ENCODE results near the gene NUDT7.

The NUDT7 gene

DNA sequence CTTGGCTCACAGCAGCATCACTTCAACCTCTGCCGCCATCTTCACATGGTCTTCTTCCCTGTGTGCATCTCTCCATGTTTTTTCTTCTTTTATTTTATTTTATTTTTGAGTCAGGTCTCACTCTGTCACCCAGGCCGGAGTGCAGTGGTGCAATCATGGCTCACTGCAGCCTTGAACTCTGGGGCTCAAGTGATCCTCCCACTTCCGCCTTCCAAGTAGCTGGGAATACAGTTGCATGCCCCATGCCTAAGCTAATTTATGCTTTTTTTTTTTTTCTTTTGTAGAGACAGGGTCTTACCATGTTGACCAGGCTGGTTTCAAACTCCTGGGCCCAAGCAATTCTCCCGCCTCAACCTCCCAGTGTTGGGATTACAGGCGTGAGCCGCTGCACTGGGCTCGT is 1.9 kb downstream of the NUDT7 start:
- no peak for DNase-seq (ENCODE audit: low read depth in 2 of 2)

DNA sequence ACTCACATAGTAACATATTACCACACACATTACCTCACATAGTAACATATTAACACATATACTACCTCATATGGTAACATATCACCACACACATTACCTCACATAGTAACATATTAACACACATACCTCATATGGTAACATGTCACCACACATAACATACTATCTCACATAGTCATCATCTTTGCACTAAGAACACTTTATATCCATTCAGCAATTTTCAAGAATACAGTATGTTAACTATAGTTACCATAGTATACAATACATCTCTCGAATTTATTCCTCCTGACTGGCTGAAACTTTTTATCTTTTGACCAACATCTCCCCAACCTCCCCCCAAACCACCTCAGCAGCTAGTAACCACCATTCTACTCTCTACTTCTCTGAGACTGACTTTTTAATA is 7.6 kb downstream of the NUDT7 start:
- no peak for DNase-seq (ENCODE audit: low read depth in 2 of 2)

DNA sequence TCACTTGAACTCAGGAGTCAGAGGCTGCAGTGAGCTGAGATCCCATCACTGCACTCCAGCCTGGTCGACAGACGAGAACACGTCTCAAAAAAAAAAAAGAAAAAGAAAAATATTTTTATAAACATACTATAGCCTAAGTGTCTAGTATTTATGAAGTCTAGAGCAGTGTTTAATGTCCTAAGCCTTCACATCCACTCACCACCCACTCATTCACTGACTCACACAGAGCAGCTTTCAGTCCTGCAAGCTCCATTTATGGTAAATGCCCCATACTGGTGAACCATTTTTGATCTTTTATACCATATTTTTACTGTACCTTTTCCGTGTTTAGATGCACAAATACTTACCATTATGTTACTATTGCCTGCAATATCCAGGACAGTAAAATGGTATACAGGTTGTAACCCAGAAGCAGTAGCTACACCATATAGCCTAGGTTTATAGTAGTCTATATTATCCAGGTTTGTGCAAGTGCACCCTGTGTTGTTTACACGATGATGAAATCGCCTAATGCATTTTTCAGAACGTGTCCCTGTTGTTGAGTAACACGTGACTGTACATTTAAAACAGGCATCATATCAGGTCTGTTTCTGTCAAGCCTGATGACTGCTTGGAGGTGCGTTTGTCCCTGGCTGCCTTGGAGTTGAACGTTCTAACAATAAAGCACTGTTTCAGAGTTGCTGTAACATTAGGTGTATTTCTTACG is 10.1 kb downstream of the NUDT7 start:
- no peak for DNase-seq (ENCODE audit: low read depth in 2 of 2)

DNA sequence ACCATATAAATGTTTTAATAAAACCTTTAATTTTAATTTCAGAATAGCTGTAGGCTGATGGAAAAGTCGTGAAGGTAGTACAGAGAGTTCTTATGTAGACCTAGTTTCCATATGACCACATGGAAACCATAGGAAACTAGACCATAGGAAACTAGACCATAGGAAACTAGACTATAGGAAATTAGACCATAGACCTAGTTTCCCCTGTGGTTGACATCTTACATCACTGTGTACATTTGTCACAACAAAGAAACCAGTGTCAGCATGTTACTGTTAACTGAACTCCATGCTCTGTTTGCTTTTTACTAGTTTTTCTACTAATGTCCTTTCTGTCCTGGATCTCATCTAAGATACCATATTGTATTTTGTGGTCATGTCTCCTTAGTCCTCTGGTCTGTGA is 14.6 kb downstream of the NUDT7 start:
- no peak for DNase-seq (ENCODE audit: low read depth in 2 of 2)

DNA sequence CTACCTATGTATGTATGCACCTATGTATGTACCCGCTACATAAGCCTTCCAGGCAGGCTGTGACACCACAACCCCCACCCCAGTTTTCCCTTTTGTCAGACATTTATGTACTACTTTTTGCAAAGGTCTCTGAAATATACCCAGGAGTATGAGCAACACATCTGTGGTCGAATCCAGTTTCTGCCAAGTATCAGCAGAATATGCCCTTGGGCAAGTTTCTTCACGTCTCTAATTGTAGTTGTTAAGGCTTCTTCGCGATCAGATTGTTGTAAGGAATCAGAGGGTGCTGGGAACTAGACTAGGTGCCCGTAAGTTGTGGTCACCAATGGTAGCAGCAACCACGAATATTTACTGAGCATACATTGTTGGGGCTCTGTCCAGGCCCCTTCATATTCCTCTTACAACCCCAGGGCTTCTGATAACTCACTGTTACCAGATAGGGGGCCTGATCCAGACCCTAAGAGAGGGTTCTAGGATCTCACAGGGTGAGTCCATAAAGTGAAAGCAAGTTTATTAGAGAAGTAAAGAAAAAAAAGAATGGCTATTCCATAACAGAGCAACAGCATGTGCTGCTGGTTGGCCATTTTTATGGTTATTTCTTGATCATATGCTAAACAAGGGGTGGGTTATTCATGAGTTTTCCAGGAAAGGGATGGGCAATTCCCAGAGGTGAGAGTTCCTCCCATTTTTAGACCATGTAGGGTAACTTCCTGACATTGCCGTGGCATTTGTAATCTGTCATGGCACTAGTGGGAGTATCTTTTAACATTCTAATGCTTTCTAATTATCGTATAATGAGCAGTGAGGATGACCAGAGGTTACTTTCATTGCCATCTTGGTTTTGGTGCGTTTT is 16.6 kb downstream of the NUDT7 start:
- no peak for DNase-seq (ENCODE audit: low read depth in 2 of 2)

DNA sequence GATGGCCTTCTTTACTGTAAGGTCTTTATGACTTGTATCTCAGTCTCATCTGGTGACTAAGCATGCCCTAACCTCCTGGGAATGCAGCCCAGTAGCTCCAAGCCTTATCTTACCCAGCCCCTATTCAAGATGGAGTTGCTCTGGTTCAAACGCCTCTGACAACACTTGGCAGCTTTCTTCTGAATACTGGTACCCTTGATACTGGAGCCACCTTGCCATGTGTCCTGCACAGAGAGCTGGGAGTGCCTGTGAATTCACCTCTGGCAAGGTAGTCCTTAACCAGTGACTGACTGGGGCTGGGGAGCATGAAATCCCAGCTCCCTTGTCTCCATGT is 17.2 kb downstream of the NUDT7 start:
- DNase-seq (ENCODE audit: low read depth in 2 of 2) = no peak

DNA sequence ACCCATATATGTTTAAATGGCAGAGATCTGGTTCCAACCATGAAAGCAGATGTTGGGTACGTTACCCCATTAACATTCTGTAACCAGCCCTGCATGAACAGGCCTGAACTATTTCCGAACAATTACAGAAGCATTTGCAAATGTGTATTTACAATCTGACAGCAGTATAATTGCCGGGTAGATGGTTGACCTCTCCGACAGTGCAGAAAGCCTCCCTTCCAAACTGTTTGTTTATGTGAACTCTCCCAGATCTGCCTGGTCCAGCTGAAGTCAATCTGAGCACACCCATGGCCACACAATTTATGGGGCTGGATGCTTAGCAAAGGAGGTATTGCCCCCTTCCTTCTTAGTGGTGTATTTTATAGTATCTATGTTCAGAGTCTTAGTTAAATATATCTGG is 21.8 kb downstream of the NUDT7 start:
- no peak for DNase-seq (ENCODE audit: low read depth in 2 of 2)

DNA sequence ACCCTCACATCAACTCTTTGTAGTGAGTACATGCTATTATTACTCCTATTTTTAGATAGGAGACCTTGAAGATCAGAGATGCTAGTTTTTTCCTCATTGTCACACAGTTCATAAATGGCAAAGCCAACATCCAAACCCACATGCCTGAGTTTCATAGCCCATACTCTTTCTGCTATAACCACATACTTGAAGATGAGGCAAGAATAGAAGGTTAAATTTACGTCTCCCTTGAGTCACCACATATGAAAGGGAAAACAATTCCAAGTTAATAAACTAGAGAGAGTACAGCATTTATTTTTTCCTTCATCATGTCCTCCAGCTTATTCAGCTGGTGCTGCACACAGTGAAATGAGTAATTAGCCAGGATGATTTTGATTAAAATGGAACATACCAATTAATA is 23.7 kb downstream of the NUDT7 start:
- no peak for DNase-seq (ENCODE audit: low read depth in 2 of 2)

DNA sequence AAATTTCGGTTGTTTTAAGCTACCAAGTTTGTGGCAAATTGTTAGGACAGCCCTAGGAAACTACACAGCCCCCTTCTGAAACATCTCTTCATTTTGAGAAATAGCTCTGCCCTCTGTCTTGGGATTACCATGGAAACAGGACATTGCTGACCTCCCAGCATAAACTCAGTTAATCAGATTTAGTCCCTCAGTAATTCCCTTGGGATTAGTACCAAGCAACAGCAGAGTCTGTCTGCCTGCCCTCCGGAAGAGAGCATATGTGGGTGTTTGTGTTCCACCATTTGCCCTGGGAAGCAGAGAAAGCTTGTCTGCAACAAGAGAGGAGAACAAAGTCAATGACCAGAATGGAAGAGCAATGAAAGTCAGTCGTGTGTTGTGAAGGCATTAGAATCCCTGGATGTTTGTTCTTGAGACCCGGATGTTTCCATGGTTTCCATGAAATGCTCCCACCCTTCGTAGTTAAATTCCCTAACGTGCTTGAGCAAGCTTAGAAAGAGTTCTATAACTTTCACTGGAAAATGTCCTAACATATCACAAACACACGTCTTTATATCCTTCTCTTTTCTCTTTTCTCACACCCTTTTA is 26.2 kb downstream of the NUDT7 start:
- no peak for DNase-seq (ENCODE audit: low read depth in 2 of 2)

DNA sequence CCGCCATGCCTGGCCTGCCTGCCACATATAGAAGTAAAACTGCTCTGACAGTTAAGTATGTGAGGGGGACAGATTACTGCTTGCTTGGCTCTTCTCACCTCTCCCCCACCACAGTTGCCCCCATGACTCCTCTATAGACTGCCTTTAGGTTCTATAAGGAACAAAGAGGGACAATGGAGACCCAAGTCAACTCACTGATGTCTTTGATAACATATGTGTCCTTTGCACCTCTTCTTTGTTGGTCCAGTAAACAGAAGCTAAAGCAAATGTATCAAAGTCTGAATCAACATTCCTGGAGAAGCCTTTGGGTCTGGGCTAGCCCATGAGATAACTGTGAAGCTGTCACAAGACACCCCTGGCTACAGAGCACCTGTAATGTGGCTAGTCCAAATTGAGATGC is 27.1 kb downstream of the NUDT7 start:
- no peak for DNase-seq (ENCODE audit: low read depth in 2 of 2)

DNA sequence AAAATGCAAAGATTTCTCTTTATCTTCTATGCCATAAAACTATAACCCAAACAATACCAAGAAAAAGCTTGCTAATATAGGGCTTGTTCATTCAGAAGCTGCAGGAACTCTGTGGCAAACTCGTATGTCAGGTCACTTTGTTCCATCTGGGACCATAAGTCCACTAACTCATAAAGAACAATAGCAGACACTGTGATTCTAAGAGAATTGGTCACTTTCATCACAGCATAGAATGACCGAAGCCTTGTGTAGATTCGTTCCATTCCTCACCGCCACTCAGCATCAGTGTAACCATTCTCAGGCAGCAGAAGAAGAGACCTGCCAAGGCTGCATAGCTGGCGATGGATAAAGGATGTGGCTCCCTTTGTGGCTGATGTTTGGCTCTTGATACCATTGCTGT is 35.7 kb downstream of the NUDT7 start:
- no peak for DNase-seq (ENCODE audit: low read depth in 2 of 2)

DNA sequence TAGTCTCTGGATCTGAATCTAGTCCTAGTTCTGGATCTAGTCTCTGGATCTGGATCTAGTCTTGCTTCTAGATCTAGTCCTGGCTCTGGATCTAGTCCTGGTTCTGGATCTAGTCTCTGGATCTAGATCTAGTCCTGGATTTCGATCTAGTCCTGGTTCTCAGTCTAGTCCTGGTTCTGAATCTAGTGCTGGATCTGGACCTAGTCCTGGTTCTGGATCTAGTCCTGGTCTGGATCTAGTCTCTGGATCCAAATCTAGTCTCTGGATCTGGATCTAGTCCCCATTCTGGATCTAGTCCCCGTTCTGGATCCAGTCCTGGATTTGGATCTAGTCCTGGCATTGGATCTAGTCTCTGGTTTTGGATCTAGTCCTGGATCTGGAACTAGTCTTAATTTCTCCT is 36.2 kb downstream of the NUDT7 start:
- no peak for DNase-seq (ENCODE audit: low read depth in 2 of 2)

DNA sequence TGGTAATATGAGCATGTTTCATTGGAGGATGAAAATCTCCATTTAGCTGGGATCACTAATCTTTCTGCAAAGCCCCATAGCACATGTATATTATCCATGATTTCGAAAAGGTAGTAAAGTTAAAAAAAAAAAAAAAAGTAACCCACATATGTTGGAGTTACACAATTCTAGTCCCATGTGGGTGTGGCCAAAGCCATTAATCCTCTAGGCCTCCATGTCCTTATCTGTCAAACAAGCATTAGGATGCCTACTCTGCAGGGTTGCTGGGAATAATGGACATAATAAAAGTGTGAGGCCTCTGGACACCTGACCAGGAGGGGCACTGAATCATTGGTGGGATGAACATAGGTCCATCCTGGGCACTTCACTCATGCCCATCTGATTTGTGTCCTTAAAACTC is 36.9 kb downstream of the NUDT7 start:
- no peak for DNase-seq (ENCODE audit: low read depth in 2 of 2)

DNA sequence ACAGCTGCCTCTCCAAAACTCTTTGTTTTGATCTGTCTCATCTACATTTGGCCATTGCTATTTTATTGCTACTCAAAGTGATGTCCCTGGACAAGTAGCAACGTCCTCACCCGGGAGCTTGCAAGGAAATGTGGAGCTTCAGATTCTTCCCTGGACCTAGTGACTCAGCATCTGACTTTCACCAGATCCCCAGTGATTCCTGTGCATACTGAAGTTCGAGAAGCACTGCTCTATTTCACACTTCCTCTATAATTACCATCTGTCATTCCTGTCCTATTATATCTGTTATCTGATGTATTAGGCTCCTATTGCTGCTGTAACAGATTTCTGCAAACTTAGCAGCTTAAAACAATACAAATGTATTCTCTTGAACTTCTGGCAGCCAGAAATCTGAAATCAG is 37.5 kb downstream of the NUDT7 start:
- no peak for DNase-seq (ENCODE audit: low read depth in 2 of 2)

DNA sequence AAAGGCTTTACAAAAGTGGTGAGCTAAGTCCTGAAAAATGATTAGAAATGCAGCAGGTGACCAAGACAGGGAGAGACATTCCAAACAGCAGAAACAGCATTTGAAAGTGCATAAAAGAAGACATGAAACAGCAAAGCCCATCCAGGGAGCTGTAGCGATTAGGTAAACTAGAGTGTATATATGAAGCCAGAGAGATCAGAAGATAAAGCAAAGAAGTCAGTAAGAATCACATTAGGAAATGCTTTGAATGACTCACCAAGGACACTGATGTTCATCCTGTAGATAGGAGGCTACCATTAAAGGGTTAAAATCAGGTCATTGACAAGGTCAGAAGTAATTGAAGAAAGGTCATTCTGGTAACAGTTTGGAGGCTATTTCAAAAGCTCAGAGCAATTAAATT is 38.5 kb downstream of the NUDT7 start:
- no peak for DNase-seq (ENCODE audit: low read depth in 2 of 2)

DNA sequence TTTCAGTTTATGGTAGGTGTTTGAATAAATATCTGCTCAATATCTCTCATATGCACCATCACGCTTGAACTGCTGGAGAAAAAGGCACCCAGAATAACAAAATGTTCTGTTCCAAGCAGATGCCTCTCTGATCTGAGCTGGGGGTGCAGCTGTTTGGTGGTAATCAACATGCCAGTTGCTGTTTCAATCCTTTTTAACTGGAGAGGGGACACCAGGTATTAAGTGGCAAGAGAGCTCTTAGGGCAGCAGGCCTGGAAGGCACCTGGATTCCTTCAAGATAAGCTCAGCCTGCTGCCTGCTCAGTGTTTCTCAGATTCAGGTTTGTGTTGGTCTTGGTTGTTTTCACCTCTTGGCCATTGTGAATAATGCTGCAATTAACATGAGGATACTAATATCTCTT is 38.9 kb downstream of the NUDT7 start:
- no peak for DNase-seq (ENCODE audit: low read depth in 2 of 2)

DNA sequence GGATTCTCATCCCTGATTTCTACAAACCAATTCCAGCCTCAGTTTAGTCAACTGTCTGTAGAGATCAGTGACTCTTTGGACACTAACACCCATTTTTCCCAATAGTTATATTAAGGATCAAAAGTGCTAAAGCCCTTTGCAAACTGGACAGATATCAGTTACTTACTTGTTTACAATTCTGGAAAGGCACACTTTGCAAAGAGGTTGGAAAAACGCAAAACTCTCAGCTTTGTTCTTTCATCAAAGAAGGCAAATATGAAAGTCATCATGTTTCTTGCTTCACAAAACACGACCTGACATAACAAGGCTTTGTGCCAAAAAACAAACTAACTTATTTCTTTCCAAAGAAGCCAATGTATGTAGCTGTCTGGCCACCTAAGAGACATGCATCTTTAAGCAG is 39.9 kb downstream of the NUDT7 start:
- DNase-seq (ENCODE audit: low read depth in 2 of 2) = no peak

DNA sequence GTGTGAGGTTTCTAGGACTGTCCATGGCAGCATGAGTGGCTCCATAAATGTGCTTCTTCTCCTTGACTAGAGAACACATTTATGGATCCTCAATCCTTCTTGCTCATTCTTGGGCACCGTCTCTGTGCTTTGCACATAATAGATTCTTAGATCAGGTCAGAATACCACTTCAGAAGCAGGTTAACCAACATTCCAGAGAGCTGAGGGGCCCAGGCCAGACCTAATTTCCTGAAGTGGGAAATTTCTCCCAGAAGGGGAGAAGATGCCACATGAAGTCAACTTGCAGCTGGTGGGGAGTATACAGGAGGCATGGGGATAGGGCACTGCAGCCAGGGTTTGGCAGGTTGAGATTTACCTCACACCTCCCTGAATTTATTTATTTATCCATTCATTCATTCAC is 41.7 kb downstream of the NUDT7 start:
- DNase-seq (ENCODE audit: low read depth in 2 of 2) = no peak

DNA sequence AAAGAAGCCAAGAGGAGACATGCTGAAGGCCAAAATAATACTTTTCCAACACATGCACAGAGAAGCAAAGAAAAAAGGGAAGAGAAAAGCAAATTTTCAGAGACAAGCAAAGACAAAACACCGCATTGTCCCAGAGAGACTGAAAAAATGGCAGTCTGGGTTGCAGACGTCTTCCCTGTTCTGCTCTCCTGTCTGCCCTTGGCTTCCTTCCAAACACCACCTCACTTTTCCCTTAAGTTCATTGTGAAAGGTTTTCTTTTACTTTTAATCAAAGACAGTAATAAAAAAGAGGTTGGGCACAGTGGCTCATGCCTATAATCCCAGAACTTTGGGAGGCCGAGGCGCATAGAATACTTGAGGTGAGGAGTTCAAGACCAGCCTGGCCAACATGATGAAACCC is 44.9 kb downstream of the NUDT7 start:
- no peak for DNase-seq (ENCODE audit: low read depth in 2 of 2)

DNA sequence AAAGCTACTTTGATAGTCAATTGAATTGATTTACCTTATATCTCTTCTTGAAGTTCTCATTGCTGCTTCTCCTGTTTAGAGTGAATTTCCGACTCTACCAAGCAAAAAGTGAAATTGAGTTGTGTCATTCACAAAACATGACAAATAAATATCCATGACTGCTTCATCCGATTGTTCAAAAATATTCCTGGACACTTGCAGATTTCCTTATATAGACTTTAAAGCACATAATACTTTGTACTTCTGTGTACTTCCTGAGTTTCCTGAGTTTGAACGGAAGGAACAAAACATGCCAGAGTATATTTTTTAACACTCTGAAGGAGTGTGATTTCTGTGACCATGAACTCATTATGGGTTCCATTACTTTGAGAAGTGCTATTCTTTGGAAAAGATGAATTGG is 45.5 kb downstream of the NUDT7 start:
- no peak for DNase-seq (ENCODE audit: low read depth in 2 of 2)

DNA sequence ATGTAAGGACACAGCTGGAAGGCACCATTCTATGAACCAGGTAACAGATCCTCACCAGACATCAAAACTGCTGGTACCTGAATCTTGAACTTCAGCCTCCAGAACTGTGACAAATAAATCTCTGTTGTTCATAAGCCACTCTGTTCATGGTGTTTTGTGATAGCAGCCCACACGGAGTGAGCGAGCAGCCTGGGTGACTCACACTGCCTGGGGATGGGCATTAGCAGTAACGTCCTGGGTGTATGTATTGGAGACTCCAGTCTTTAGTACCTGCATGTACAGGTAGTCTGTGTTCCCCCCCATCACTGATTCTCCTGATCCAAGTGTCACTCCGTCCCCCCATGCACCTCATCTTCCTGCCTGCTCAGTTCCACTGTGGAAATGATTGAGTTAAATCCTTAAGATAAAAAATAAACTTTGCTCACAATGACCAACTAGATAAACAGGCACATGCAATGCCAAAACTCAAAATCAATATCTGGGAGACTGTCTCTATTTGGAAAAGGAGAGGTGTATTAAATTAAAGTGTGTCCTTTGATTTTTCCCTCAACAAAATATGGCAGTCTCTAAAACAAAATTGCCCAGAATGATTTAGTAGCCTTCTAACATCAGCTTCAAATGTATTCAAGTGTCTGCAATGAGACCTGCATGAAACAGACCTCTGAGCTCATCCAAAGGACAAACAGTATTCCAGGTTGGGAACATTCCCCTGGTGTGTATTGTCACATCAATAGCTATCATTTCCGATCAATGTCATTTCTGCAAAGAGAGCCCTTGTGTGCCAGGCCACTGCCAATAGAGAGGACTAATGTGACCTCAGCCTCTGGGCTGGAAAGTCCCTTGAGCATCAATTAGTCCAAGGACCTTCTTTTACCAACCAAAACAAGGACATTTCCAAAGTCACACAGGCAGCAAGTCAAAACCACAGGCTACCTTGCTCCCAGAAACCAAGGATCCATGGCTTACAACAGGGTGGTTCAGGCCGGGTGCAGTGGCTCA is 53.9 kb downstream of the NUDT7 start:
- no peak for DNase-seq (ENCODE audit: low read depth in 2 of 2)

DNA sequence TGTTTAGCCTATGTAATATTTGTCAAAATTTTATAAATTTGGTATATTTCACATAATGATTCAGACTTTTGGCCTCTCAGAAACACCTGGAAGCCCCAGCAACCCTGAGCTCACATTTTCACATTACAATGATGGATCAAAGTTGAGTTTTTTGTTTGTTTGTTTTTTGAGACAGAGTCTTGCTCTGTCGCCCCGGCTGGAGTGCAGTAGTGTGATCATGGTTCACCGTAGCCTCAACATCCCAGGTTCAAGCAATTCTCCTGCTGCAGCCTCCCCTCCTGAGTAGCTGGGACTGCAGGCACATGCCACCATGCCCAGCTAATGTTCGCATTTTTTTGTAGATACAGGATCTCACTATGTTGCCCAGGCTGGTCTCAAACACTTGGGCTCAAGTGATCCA is 55.4 kb downstream of the NUDT7 start:
- no peak for DNase-seq (ENCODE audit: low read depth in 2 of 2)

All from stimulated activated CD4-positive, alpha-beta T cell treated with anti-CD3 and anti-CD28 coated beads, Interleukin-1b, Interleukin-23, amount 100 ng/mL, for 1 hour (primary cell).